ENCODE results near the gene CETN2. TPM values are rescaled to one million over a fixed set of nuclear protein-coding genes. Genes with fewer than 3 reads are reported as not detected.
"Not testable (repeated sequence)": the region's sequence is repeated elsewhere in the genome, so short reads cannot be mapped to it uniquely, and the experiment has no call there.

CETN2 gene
- total and polyA plus RNA-seq, 2 donors (not counting 3 experiments of a cell fraction or from before 2014, with no cell fraction given) = 15.4 to 28.2 TPM

GRCh38 chrX:152842772-152843338 is 12.3 kb upstream of the CETN2 start:
- ChIA-PET POLR2A (no interaction called here), CTCF (no interaction called here)
- no peak for FAIRE-seq
- intact Hi-C loops (cut with micrococcal nuclease) (no loop called here), dilution Hi-C loops (cut with MboI; ENCODE audit: extremely low pct_ligation_motif_present, low sequenced_read_pairs) (no loop called here)
- peaks cover 53% of the 10 kb centered on the region for H3K79me2 ChIP-seq (ENCODE audit: control insufficient read depth, insufficient read depth, low read length)
- no peak for DNase-seq (ENCODE audit: low read depth, low spot score)
- H3K9me1 ChIP-seq (replicated peaks; ENCODE audit: control insufficient read depth, extremely low read depth, insufficient read depth, low read length) = no peaks in the 10 kb centered on the region
- H3K4me3 ChIP-seq (replicated peaks in 1 of 3; ENCODE audit: insufficient read depth in 1 of 3, low read depth in 1 of 3, low read length in 3 of 3) = no peak overlapping the region
- no peaks in the 10 kb centered on the region for H3K27me3 ChIP-seq (ENCODE audit: control insufficient read depth in 2 of 2, insufficient read depth in 2 of 2, low read length in 2 of 2)
- H3K27ac ChIP-seq (ENCODE audit: insufficient read depth, low read depth, low read length) = no peak overlapping the region
- no TSS peak for BruUV-seq (replicated peaks)
- no peaks in the 10 kb centered on the region for H3K9me3 ChIP-seq (replicated peaks; ENCODE audit: control insufficient read depth, insufficient read depth, low read length)
- H3K9ac ChIP-seq (replicated peaks; ENCODE audit: extremely low read depth, insufficient read depth, low read length) = no peak overlapping the region
- no peak overlapping the region for H3K4me2 ChIP-seq (ENCODE audit: insufficient read depth, low read length)
- TF ChIP-seq CTCF (IDR thresholded peaks at IDR 0.05; ENCODE audit: extremely low read depth in 1 of 2, insufficient read depth in 1 of 2, low read depth in 1 of 2, low read length in 2 of 2) (no peak), EZH2 (IDR thresholded peaks at IDR 0.05; ENCODE audit: borderline replicate concordance, low read depth, low read length, severe bottlenecking) (no peak), POLR2AphosphoS5 (IDR thresholded peaks at IDR 0.05; ENCODE audit: insufficient read depth, low read depth, low read length) (no peak), MAX (IDR thresholded peaks at IDR 0.05; ENCODE audit: insufficient read depth, insufficient read length) (no peak), MYC (IDR thresholded peaks at IDR 0.05; ENCODE audit: low read depth, low read length) (no peak), POLR2A (IDR thresholded peaks at IDR 0.05; ENCODE audit: low read depth, low read length) (no peak), JUN (IDR thresholded peaks at IDR 0.05; ENCODE audit: borderline replicate concordance, insufficient read depth, insufficient read length, low read depth) (no peak), FOS (IDR thresholded peaks at IDR 0.05; ENCODE audit: borderline replicate concordance, insufficient read depth, low read length) (no peak), GATA2 (IDR thresholded peaks at IDR 0.05; ENCODE audit: insufficient read depth, insufficient read length, low read depth, low read length) (no peak)
- peaks cover 8% of the 10 kb centered on the region for H3K4me1 ChIP-seq (ENCODE audit: control insufficient read depth, extremely low read depth, insufficient read depth, low read length)
- no peaks in the 10 kb centered on the region for H3K36me3 ChIP-seq (ENCODE audit: control insufficient read depth in 2 of 2, extremely low read depth in 1 of 2, insufficient read depth in 2 of 2, low read length in 2 of 2)
- no peaks in the 10 kb centered on the region for H4K20me1 ChIP-seq (replicated peaks; ENCODE audit: control insufficient read depth, extremely low read depth, insufficient read depth, low read length)
- H2AFZ ChIP-seq (ENCODE audit: low read depth, low read length) = no peak overlapping the region

- peaks cover 12% of the 10 kb centered on the region for H3K4me1 ChIP-seq (ENCODE audit: control insufficient read depth, extremely low read depth, insufficient read depth, low read length)
- H3K4me3 ChIP-seq (replicated peaks in 1 of 3; ENCODE audit: insufficient read depth in 1 of 3, low read depth in 1 of 3, low read length in 3 of 3); H3K9me3 ChIP-seq (replicated peaks; ENCODE audit: control insufficient read depth, insufficient read depth, low read length); CTCF ChIA-PET; BruUV-seq (replicated peaks); H3K9me1 ChIP-seq (replicated peaks; ENCODE audit: control insufficient read depth, extremely low read depth, insufficient read depth, low read length); H3K4me2 ChIP-seq (ENCODE audit: insufficient read depth, low read length); H3K36me3 ChIP-seq (ENCODE audit: control insufficient read depth in 2 of 2, extremely low read depth in 1 of 2, insufficient read depth in 2 of 2, low read length in 2 of 2); intact Hi-C loops (cut with micrococcal nuclease); H3K27me3 ChIP-seq (ENCODE audit: control insufficient read depth in 2 of 2, insufficient read depth in 2 of 2, low read length in 2 of 2); POLR2A ChIA-PET; H3K9ac ChIP-seq (replicated peaks; ENCODE audit: extremely low read depth, insufficient read depth, low read length); DNase-seq (ENCODE audit: low read depth, low spot score); H3K27ac ChIP-seq (ENCODE audit: insufficient read depth, low read depth, low read length); H2AFZ ChIP-seq (ENCODE audit: low read depth, low read length); FAIRE-seq; dilution Hi-C loops (cut with MboI; ENCODE audit: extremely low pct_ligation_motif_present, low sequenced_read_pairs); H4K20me1 ChIP-seq (replicated peaks; ENCODE audit: control insufficient read depth, extremely low read depth, insufficient read depth, low read length): not testable (repeated sequence)
- peaks cover 44% of the 10 kb centered on the region for H3K79me2 ChIP-seq (ENCODE audit: control insufficient read depth, insufficient read depth, low read length)
Observed at GRCh38 chrX:152835470-152835869, 4.9 kb upstream of the CETN2 start.
